HG03103 (cell line): ENCODE data around the gene CDH13.

Experiments used
- ATAC-seq: cut with Tn5 transposase; IDR thresholded peaks from one replicate; pipeline ENCODE4 v1.9.1; 2021; ENCODE audit warnings: low read depth; ENCODE audit not compliant: unreplicated experiment

The CDH13 gene

DNA sequence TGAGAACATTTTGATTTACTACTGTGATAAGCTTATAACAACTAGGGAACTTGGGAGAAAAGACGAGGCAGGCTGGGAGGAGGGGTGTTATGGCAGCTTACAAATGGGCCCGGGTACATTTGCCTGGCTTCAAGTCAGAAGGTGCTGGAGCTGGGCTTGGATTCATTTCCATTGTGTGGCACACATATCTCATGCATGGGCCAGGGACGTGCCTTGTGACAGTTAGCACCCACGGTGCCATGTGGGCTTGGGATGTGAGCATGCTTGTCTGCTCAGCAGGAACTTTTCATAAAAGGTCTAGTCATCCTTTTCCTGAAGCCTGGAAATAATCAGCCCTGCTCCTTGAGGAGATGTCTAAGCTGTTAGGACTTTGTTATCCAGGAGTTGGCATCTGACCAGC is 572.2 kb downstream of the CDH13 start:
- no peak for ATAC-seq

DNA sequence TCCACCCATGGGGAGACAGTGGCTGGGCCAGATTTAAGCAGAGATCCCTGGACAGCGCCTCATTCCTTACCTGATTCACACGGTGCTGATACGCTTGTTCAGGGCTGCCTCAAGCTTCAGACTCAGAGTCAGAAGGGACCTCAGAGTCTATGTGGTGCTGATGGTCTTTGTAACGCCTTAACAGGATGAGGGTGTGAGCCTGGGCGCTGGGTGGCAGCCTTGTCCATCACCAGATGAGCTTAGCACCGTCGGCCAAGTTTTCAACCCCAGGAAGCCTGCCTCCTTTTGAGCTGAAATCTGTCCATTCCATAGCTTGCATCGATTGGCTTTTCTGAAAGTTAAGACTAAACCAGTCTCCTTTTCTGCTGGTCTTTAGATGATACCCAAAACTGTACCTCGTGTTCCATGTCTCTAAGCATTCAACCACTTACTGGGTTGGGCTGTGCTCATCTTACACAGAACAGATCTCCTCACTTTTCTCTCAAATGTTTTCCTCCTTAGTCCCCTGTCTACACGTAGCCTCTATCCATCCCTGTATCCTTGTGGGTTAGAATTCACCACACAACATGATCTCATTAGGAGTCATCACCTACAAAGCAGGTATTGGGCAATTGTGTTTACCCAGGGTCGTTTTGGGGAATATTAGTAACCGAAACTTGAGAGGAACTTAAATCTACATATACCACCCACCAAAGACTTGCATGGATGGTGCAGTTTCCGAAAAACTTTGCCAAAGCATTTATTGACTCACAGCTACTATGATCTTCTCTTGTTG is 573.4 kb downstream of the CDH13 start:
- no peak for ATAC-seq

DNA sequence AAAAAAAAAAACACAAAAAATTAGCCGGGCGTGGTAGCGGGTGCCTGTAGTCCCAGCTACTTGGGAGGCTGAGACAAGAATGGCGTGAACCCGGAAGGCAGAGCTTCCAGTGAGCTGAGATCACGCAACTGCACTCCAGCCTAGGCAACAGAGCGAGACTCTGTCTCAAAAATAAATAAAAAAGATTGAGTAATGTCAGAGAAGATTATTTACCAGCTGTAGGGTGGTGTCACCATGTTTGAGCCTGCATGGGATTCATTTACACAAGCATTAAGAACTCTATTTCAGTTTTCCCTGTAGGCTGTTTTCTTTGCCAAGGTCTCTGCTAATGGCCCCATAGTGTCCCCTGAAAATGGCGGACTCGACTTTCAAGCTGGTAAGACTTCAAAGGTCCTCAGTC is 575.0 kb downstream of the CDH13 start:
- no peak for ATAC-seq

DNA sequence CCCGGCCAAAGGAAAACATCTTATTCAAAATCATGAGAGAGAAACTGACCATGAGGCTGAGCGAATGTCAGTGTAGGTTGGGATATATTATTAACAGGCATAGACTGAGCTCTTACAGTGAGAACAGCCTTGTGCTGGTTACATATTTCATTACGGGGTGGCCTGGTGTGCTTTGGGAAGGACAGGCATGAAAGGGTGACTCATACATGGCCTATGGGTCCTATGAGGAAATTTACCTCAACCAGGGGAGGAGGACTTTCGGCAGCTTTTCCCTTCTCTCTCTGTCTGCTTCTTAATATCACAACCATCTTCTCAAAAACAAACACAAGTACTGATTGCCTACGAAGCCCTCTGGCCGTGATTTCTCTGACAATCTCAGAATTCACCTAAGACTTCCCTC is 579.1 kb downstream of the CDH13 start:
- no peak for ATAC-seq

DNA sequence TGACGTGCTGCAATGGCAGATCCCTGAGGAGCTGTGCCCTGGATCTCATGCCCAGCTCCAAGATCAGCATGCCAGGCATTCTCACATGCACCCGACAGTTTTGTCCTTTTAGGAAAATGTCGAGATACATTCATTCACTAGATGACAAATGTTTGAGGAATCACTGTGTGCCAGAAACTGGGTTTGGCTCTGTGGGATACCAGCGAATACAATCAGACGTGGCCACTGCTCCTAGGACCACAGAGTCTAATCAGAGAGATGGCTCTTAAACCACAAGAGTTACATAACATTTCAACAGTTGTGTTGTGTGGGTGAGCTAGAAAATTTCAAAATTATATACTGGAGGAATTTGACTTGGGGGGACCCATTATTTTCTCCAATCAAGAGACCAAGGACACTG is 579.7 kb downstream of the CDH13 start:
- no peak for ATAC-seq

DNA sequence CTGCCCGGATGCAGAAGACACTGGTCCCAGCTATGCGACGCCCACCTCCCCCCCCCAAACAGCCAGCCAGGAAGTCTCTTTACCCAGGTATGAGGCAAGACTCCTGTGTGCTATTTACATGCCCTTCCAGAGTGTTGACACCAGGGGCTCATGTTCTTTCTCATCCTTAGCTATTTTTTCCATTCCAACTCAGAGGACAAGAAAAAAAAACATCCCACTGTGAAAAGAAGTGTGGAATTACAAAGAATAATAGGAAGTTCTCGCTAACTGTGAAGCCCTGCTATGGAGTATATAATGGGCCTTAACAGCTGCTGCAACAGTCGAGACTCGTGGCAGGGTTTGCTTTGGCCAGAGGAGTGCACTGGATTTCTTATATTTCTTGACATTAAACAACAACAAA is 584.9 kb downstream of the CDH13 start:
- no peak for ATAC-seq

DNA sequence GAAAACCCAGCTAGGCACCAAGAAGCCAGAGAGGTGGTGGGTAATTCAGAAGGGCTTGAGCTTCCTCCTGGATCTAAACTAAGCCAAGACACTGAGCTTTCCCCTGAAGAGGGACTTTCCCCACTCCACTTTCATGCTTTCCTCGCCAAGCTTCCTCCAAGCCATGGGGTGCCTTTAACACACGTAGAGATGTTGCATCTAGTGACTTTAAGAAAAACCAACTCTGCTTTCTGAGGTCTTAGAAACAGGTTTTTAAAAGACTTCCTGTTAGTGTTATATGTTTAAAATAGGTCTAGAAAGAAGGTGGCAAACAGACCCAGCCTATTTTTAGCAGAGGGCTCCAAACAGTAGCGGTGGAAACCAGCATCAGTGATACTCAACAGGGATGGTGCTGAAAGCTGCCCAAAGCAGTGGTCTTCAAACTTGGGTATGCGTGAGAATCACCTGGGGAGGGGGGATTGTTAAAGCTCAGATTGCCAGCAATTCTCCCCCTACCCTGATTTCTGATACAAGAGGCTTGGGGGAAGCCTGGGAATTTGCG is 585.6 kb downstream of the CDH13 start:
- ATAC-seq = no peak

DNA sequence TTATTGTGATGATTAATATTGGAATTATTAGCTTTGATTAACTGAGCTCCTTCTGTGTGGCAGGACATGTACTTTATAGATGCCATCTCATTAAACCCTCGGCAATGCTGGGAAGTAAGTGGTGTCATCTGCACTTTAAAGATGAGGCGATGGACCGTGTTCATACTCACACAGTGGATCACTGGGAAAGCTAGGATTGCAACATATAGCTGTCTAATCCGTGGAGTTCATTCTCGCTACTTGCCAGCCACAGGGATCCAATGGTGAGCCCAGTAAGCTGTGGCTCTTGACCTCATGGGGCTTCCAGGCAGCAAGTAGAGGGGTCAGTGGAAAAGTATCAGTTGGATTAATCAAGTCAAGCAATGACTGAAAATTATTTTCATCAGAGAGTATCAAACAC is 587.9 kb downstream of the CDH13 start:
- ATAC-seq = no peak

DNA sequence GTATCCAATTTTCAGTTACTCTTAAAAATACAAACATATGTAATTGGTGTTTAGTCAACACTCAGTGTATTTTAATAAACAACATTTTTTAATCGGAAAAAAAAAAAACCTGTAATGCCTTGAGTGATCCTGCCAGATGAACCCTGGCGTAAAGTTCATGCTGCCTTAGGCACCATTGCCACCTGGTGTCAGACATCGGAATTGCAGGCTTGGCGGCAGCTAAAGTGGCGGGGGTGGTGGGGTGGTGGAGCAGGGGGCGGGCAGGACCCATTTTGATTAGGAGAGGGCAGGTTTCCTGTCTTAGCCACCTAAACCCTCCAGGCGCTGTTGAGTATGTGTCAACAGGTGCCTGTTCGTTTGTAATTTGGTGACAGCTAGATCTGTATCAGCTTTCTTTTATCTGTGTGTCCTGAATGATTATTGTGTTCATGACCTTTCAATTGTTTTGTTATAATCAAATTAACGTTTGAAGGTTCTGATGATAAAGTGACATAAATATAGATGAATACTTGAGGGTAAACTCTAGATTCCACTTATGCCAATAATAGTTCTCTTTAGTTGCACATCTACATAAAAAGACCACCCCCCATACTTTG is 588.7 kb downstream of the CDH13 start:
- no peak for ATAC-seq

DNA sequence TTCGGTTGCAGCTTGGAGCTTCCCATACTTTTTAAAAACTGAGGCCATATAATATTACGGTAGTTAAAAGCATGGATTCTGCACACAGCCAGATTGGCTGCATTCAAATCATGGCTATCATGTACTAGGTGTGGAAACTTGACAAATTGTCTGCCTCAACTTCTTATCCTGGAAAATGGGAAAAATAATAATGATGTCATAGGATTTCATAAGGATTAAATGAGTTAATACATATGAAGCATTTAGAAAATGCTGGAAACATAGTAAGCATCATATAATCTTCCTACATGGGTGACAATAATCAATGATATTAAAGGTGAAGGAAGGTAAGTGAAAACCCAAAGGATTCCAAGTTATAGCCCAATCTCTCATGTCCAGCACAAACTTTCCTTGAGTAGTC is 592.5 kb downstream of the CDH13 start:
- no peak for ATAC-seq

DNA sequence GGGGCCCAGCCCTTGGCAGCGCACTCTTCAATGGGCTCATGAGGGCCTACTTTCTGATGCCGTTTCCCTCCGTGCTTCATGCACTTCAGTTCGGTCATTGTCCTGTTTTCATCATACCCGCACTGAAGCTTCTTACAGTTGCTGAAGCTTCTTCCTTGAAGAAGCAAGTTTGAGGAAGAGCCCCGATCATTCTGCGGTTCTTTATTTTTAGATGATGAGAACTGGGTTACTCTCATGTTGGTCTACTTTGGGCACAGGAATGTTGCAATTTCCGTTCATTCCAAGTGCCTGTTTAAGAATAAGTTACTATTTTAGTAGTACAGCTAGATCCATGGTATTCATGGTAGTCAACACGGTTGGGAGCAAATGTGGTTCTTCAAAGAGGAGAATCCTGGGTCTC is 593.3 kb downstream of the CDH13 start:
- ATAC-seq = no peak

DNA sequence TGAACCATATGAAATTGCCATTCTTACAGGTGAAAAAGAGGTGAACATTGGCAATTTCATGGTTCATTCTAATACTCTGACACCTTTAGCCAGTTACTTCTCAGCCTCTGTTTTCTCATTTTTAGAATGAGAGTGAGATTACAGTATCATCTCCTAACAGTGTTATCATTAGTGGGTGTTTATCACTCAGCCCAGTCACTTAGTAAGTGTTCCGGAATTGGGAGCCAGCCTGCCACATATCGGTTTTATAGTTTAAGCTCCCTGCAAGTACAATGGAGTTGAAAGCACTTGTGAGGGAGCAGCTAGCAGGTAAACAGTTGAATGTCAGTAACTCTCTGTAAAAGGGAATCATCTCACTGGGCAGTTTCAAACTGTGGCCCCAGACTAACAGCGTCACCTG is 597.9 kb downstream of the CDH13 start:
- no peak for ATAC-seq

DNA sequence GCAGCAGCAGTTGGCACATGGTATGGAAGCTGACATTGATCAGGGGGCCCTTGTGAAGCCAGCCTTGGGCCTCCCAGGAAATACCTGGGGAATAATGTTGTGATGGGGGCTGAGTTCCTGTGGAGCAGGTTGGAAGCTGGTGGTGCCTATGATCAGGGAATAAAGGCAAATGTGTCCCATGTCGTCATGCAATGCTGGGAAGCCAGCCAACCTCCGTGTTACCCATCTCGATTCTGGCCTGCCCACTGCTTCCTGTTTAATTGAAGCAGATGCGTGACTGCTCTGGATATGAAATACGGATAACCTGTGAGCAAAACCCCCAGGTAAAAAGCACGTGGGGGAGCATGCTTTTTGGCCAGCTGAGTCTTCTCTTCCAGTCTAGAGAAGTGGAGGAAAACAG is 600.6 kb downstream of the CDH13 start:
- ATAC-seq = no peak

DNA sequence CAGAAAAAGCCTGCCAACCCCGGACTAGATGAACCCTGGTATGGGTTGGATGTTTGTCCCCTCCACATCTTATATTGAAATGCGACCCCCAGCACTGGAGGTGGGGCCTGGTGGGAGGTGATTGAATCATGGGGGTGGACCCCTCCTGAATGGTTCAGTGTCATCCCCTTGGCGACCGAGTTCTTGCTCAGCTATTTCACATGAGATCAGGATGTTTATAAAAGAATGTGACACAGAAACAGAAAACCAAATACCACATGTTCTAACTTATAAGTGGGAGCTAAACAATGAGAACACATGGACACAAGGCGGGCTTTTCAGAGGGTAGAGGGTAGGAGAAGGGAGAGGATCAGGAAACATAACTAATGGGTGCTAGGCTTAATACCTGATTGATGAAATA is 605.0 kb downstream of the CDH13 start:
- no peak for ATAC-seq

DNA sequence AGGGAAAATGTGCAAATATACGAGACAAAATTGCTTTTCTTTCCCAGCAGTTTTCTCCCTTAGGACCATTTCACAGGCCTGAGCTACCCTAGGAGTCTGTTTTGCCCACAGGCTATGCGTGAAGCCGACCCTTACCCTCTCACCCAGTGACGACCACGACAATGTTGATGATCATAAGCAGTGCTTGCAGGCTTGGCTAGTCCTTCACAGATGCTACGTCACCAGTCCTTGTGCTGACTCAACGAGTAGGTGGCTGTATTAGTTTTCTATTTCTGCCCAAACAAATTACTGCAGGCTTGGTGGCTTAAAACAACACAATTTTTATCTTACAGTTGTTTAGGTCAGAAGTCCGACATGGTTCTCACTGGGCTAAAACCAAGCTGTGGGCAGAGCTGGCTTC is 606.4 kb downstream of the CDH13 start:
- ATAC-seq = no peak

DNA sequence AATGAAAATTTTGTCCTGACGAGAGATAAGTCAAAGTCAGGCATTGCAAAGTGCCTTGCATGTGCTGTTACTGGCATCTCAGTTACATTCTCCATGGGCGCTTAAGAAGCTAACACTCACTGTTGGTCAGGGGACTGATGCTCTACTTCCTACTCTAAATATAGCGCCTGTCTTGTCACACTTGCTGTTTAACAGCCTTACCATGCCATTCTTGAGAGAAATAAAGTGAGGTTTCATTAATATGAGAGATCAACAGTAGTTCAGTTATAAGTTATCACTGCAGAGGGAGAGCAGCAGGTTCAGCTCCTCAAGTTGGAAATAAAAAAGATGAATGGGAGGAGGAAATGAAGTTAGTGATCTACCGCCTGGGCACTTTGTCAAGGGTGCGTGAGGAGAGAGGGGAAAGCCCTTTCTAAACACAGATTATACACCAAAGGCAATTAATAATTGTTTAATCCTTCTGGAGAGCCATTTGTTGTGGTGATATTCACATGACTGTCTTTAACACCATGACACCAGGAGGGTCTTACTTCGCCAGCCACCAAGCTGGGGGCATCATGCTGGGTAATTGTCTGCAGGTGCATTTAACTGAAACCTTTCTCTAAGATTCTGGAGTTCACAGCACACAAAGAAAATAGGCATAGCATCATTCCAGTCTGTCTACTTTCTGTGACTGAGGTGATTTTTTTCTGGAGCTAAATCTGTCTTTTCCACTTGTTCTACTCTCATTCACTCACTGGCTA is 612.4 kb downstream of the CDH13 start:
- ATAC-seq = no peak

DNA sequence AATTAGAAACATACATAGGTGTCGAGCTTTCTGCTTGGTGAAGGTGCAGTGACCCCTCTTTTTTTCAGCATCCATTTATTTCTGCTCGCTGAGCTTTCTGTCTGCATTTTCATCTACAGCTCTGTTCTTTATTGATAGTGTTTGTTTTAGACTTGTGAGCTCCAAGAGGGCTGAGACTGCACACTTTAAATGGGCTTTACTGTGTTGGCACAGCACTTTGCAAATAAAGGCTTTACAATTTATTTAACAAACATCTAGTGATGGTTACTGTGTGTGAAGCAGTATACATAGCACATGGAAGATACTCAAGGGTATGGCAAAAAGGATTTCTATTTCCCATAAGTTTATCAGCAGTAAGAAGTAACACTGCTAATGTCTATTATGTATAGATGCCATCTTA is 617.3 kb downstream of the CDH13 start:
- ATAC-seq = no peak

DNA sequence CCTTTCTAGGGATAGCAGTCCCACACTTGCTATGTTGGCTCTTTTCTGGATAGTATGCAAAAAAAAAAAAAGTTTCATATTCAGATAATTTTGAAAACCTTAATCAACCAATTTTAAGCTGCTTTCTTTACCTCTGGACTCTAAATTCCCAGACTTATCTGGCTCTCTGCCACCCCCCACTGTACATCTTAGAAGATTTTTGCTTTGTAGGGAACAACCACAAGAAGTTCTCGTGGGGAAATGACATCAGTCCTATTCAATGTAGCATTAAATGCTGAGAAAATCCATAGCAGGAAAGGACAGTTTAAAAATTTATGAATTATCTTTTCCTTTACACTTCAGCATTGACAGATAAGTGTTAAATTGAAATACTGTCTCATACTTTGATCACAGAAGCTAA is 618.3 kb downstream of the CDH13 start:
- ATAC-seq = no peak

DNA sequence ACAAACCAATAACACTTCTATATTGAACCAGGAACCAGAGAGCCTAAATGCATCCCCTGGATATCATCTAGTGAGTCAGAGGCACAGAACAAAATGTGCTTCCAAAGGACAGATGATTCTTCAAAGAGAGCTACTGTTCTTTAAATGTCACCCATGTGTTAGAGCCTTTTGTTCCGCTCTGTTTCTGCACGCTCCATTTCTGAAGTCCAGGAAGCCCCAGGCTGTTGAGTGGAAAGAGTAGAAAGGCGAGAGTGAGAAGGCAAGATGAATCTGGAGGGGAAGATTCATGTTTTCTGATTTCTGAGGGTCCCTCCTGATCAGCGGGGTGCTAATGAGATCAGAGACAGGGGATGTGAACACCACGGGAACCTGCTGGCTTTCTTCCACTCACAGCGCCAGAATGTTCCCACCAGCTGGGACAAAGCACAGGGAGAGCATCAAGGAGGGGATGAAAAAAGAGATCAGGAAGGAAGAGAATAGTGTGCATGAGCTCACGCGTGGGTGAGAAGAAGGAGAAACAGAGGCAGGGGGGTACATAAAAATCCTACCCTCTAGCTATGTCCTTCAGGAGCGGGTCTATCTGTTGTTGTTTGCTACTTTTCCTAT is 621.1 kb downstream of the CDH13 start:
- ATAC-seq = no peak

DNA sequence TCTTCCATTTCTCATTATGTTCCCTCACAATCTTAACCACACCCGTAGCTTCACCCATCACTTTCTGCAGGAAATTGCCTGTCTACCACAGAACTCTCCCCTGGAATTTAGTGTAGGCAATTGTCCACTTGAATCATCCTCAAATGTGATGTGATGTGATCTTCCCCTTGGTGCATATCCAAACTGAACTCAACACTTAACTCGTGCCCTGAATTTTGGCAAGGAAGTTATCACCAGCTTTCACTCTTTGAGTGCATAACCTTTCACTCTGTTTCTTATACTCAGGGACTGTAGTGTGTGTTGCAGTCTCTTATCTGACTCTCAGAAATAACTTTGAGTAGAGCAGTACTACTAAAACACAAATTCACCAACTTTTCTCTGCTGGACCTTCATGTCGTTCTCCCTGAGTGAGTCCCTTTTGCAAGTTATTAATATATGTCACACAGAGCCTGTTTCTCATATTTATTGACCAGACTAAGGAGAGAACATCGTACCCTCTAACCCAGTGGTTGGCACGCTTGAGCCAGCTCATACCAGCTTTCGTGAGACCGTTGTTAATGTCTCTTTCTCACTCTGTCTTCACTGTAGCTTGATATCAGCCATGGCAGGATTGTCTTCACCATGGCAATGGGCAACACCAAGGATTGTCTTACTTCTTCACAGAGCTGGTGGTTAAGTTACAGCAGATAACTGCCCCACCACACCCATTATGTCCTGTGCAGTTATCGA is 622.1 kb downstream of the CDH13 start:
- no peak for ATAC-seq

DNA sequence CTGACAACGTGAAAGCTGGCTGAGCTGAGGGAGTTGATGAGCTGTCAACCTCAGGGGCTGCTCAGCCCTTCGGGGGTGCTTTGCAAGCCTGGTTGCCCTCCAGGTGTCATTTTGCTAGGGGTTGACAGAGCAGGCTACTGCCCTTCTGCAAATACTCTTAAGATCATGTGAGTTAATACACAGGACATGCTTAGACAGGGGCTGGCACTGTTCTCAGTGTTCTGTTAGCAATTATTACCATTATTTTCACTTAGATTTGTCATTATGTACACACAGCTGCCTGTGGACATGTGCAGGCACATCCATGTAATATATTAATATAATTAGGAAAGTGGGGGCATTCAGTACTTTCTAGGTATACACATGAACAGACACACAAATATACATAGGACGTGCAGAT is 626.8 kb downstream of the CDH13 start:
- no peak for ATAC-seq
